A673 (cell line): ENCODE results near the gene DOCK4. TPM values are rescaled to one million over a fixed set of nuclear protein-coding genes. Genes with fewer than 3 reads are reported as not detected.

ENCODE experiments used
- BruUV-seq: library from RNA; stranded (reverse); fragments of 400-500 nt; replicated peaks from 2 replicates; lab custom pipeline; 2021; lab: Mats Ljungman, UMichigan
- CTCF ChIA-PET: fragments of 300-600 bp; sonication (Branson Sonifier 250); formaldehyde crosslinking; loops from one replicate; lab custom pipeline; 2022; ENCODE audit warnings: antibody characterized with exemption; lab: Charles Lee
- POLR2A ChIA-PET: fragments of 300-600 bp; sonication (Branson Sonifier 250); formaldehyde crosslinking; loops from one replicate; lab custom pipeline; 2022; ENCODE audit warnings: antibody characterized with exemption; ENCODE audit not compliant: low non-redundant PET; lab: Charles Lee
- DNase-seq: peaks from one replicate; pipeline ENCODE4 v3.0.0-alpha.2; 2015; ENCODE audit warnings: low spot score
- H3K27ac ChIP-seq: fragments of 200-600 bp; sonication (generic); 2 replicates; pipeline ENCODE4 v1.5.1; 2016; ENCODE audit warnings: mixed run types, low read depth, mild to moderate bottlenecking, mixed read lengths, antibody characterized with exemption, low read length; ENCODE audit not compliant: poor library complexity, severe bottlenecking
- H3K27me3 ChIP-seq: fragments of 200-600 bp; sonication (generic); replicated peaks from 2 replicates; pipeline ENCODE4 v1.6.1; 2017; ENCODE audit warnings: mixed run types, low read depth, mild to moderate bottlenecking, mixed read lengths, antibody characterized with exemption, low read length; ENCODE audit not compliant: insufficient read depth, poor library complexity
- H3K36me3 ChIP-seq: fragments of 200-600 bp; sonication (generic); 2 replicates; pipeline ENCODE4 v1.6.1; 2016; ENCODE audit warnings: mixed run types, mild to moderate bottlenecking, mixed read lengths, antibody characterized with exemption, low read length; ENCODE audit not compliant: insufficient read depth, poor library complexity, severe bottlenecking
- H3K4me1 ChIP-seq: fragments of 200-600 bp; sonication (generic); 2 replicates; pipeline ENCODE4 v1.6.1; 2017; ENCODE audit warnings: mixed run types, mild to moderate bottlenecking, mixed read lengths, antibody characterized with exemption, low read length; ENCODE audit not compliant: insufficient read depth, poor library complexity, severe bottlenecking
- H3K4me3 ChIP-seq: fragments of 200-600 bp; sonication (generic); 2 replicates; pipeline ENCODE4 v1.5.1; 2016; ENCODE audit warnings: low read depth, mixed run types, mild to moderate bottlenecking, mixed read lengths, low read length; ENCODE audit not compliant: poor library complexity, severe bottlenecking
- H3K9me3 ChIP-seq: fragments of 200-600 bp; sonication (generic); 2 replicates; pipeline ENCODE4 v1.6.1; 2016; ENCODE audit warnings: mixed run types, low read depth, mild to moderate bottlenecking, mixed read lengths, antibody characterized with exemption, low read length; ENCODE audit not compliant: poor library complexity, severe bottlenecking
- EZH2 ChIP-seq: fragments of 200-600 bp; sonication (generic); IDR thresholded peaks from 2 replicates; pipeline ENCODE4 v1.6.1; 2017; ENCODE audit warnings: borderline replicate concordance, low read depth, mild to moderate bottlenecking, mixed read lengths, antibody characterized with exemption, low read length; ENCODE audit not compliant: poor library complexity, severe bottlenecking
- intact Hi-C: fragments of 100-400 bp; cut with micrococcal nuclease; formaldehyde crosslinking; loops from one replicate; pipeline ENCODE4 v1.10.0; 2022; ENCODE audit not compliant: unreplicated experiment
- total RNA-seq: library from RNA; stranded (reverse); gene quantifications from 2 replicates; pipeline ENCODE4 v1.2.3, GENCODE V29; 2021
- TF ChIP-seq, protein P1 (sequence below): fragments of 300-800, 200-600 bp; sonication (generic); conservative IDR thresholded peaks from 2 replicates; pipeline ENCODE4 v1.5.1; 2017; ENCODE audit warnings: low read depth, mild to moderate bottlenecking, antibody characterized with exemption, low read length, moderate library complexity, mixed read lengths

The DOCK4 gene
- total RNA-seq, 1 experiment from 2014 or later: 28.5 TPM

DNA sequence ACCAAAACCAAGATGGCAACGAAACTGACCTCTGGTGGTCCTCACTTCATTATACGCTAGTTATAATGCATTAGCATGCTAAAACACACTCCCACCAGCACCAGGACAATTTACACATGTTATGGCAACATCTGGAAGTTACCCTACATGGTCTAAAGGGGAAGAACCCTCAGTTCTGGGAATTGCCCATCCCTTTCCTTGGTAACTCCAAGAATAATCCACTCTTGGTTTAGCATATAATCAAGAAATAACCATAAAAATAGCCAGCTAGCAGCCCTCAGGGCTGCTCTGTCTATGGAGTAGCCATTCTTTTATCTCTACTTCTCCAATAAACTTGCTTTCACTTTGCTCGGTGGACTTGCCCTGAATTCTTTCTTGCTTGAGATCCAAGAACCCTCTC, 191.1 kb downstream of the DOCK4 start:
- intact Hi-C loops: no loop called here
- Histone ChIP-seq H3K27me3 (no peaks in the 10 kb centered on the region), H3K4me3 (no peak overlapping the region), H3K9me3 (no peaks in the 10 kb centered on the region), H3K4me1 (peaks cover 11% of the 10 kb centered on the region), H3K36me3 (no peaks in the 10 kb centered on the region), H3K27ac (no peak overlapping the region)
- DNase-seq: no peak
- BruUV-seq: no TSS peak
- ChIA-PET POLR2A (no interaction called here), CTCF (no interaction called here)
- no peak for TF ChIP-seq EZH2
- TF ChIP-seq, protein P1, sequence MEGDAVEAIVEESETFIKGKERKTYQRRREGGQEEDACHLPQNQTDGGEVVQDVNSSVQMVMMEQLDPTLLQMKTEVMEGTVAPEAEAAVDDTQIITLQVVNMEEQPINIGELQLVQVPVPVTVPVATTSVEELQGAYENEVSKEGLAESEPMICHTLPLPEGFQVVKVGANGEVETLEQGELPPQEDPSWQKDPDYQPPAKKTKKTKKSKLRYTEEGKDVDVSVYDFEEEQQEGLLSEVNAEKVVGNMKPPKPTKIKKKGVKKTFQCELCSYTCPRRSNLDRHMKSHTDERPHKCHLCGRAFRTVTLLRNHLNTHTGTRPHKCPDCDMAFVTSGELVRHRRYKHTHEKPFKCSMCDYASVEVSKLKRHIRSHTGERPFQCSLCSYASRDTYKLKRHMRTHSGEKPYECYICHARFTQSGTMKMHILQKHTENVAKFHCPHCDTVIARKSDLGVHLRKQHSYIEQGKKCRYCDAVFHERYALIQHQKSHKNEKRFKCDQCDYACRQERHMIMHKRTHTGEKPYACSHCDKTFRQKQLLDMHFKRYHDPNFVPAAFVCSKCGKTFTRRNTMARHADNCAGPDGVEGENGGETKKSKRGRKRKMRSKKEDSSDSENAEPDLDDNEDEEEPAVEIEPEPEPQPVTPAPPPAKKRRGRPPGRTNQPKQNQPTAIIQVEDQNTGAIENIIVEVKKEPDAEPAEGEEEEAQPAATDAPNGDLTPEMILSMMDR: no peak

DNA sequence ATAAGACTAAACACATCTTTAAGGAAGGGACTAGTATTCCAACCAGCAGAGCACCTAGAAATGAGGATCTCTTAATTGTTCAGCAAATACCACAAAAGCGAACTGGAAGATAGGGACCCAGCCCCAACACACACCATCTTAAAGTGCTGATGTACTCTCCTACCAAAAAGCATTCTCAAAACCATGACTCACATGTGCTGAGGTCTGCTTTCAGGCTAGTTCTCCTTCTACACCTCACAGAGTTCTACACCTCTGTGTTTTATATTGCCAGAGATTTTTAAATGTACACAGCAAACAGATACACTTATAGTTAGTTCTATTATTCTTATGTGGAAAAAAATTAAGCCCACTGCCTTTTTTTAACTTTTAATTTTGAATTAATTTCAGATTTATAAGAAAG, 191.9 kb downstream of the DOCK4 start:
- no peak for TF ChIP-seq EZH2
- TF ChIP-seq, protein P1: no peak
- no TSS peak for BruUV-seq
- intact Hi-C loops: no loop called here
- Histone ChIP-seq H3K9me3 (no peaks in the 10 kb centered on the region), H3K4me3 (no peak overlapping the region), H3K27ac (no peak overlapping the region), H3K36me3 (no peaks in the 10 kb centered on the region), H3K27me3 (no peaks in the 10 kb centered on the region), H3K4me1 (peaks cover 11% of the 10 kb centered on the region)
- DNase-seq: no peak
- ChIA-PET POLR2A (no interaction called here), CTCF (no interaction called here)

DNA sequence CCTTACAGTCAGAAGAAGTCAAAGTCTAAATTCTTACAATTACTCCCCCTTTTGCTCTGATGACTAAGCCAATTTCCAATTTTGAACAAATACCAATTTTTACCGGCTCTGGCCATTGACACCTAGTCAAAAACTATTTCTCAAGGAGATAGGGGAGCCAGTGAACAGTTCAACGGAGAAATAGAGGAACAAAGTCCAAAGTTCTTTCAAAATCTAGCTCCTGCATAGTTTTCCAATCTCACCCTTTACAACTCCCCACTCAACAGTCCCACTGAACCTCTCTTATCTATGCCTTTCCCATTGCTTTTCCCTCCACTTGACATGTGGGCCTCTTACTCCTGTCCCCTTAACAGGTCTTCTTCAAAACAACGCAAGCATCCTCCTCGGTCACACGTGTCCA, 192.9 kb downstream of the DOCK4 start:
- Histone ChIP-seq H3K4me1 (peaks cover 6% of the 10 kb centered on the region), H3K36me3 (no peaks in the 10 kb centered on the region), H3K9me3 (no peaks in the 10 kb centered on the region), H3K27me3 (no peaks in the 10 kb centered on the region), H3K4me3 (no peak overlapping the region), H3K27ac (no peak overlapping the region)
- BruUV-seq: no TSS peak
- ChIA-PET POLR2A (no interaction called here), CTCF (no interaction called here)
- intact Hi-C loops: no loop called here
- no peak for TF ChIP-seq EZH2
- DNase-seq: no peak

DNA sequence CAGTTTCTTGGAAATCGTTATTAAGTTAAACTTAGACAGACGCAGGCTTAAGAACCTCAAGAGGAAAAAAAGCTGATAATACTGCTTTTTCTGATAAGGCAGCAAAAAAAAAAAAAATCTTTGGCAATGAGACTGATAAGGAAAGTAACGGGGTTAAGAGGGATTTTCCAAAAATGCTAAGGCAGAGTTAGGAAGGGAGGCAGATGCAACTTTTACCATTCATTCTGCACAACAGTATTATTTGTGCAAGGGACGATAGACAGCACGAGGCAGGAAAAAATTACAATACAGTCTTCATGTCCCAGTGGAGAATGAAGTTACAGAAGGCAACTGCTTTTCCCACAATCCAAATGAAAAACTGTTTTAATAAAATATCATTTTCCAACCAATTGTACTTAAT, 194.0 kb downstream of the DOCK4 start:
- ChIA-PET POLR2A (no interaction called here), CTCF (no interaction called here)
- Histone ChIP-seq H3K4me3 (no peak overlapping the region), H3K27me3 (no peaks in the 10 kb centered on the region), H3K27ac (no peak overlapping the region), H3K9me3 (no peaks in the 10 kb centered on the region), H3K4me1 (peaks cover 6% of the 10 kb centered on the region), H3K36me3 (no peaks in the 10 kb centered on the region)
- intact Hi-C loops: no loop called here
- no peak for TF ChIP-seq EZH2
- TF ChIP-seq, protein P1: no peak
- DNase-seq: no peak
- no TSS peak for BruUV-seq
